HCT116 (cell line): ENCODE data around the gene ALKBH8. TPM values are rescaled to one million over a fixed set of nuclear protein-coding genes. Genes with fewer than 3 reads are reported as not detected.

Experiments
- ATAC-seq: fragments of 200-7000 bp; cut with Tn5 transposase; 2 replicates; pipeline ENCODE4 v1.9.1; 2020; ENCODE audit warnings: mild to moderate bottlenecking, moderate library complexity
- BruUV-seq: library from RNA; stranded (reverse); fragments of 400-500 nt; replicated peaks from 2 replicates; lab custom pipeline; 2021; lab: Mats Ljungman, UMichigan
- CTCF ChIA-PET: fragments of 300-600 bp; sonication (Branson Sonifier 250); formaldehyde crosslinking; loops from one replicate; lab custom pipeline; 2021; ENCODE audit warnings: antibody characterized with exemption; lab: Charles Lee
- POLR2A ChIA-PET: fragments of 300-600, 350-600 bp; sonication (Branson Sonifier 250); formaldehyde crosslinking; loops from one replicate; lab custom pipeline; 2021; ENCODE audit warnings: antibody characterized with exemption; lab: Charles Lee
- RAD21 ChIA-PET, 2 experiments: fragments of 300-600 bp; sonication (Branson Sonifier 250); formaldehyde crosslinking; loops; one replicate each; lab custom pipeline; 2023; ENCODE audit warnings: low total read pairs in 2 of 2; ENCODE audit not compliant: uncharacterized antibody in 2 of 2, unreplicated experiment in 2 of 2, low non-redundant PET in 1 of 2; lab: Charles Lee
- DNase-seq: peaks from one replicate; pipeline ENCODE4 v3.0.0-alpha.2; 2010; ENCODE audit warnings: low read depth, low spot score
- H2AFZ ChIP-seq: fragments of 200-600 bp; shearing (Covaris generic), sonication (generic); 2 replicates; pipeline ENCODE4 v1.6.1; 2017; ENCODE audit warnings: low read depth, mixed run types, mixed read lengths, antibody characterized with exemption, low read length; ENCODE audit not compliant: poor library complexity, severe bottlenecking
- H3K27ac ChIP-seq: 2 replicates; pipeline ENCODE4 v1.5.1; 2012; ENCODE audit warnings: low read depth, low read length
- H3K27me3 ChIP-seq: fragments of 200-600 bp; sonication (generic); 2 replicates; pipeline ENCODE4 v1.6.1; 2016; ENCODE audit warnings: mixed run types, low read length, mixed read lengths; ENCODE audit not compliant: insufficient read depth
- H3K36me3 ChIP-seq, 2 experiments: fragments of 200-500 bp in 1 of 2; fragments of 200-600 bp in 1 of 2; sonication (Bioruptor generic) in 1 of 2; sonication (generic) in 1 of 2; 2 replicates each; pipeline versions ENCODE4 v1.5.1 to v1.6.1; 2014 to 2016; ENCODE audit warnings: low read length in 2 of 2, inconsistent platforms in 1 of 2, mixed read lengths in 1 of 2, mixed run types in 1 of 2; ENCODE audit not compliant: insufficient read depth in 2 of 2, control insufficient read depth in 1 of 2
- H3K4me1 ChIP-seq, 2 experiments: fragments of 200-600 bp in 1 of 2; sonication (generic) in 1 of 2; 2 replicates each; pipeline versions ENCODE4 v1.5.1 to v1.6.1; 2012 to 2017; ENCODE audit warnings: low read length in 2 of 2, inconsistent platforms in 1 of 2, mild to moderate bottlenecking in 1 of 2, mixed read lengths in 1 of 2, mixed run types in 1 of 2, moderate library complexity in 1 of 2; ENCODE audit not compliant: insufficient read depth in 2 of 2, control insufficient read depth in 1 of 2
- H3K4me2 ChIP-seq: fragments of 200-600 bp; sonication (generic); 2 replicates; pipeline ENCODE4 v1.6.1; 2017; ENCODE audit warnings: mixed run types, low read length, mixed read lengths
- H3K4me3 ChIP-seq, 2 experiments: fragments of 200-600 bp in 1 of 2; sonication (generic) in 1 of 2; replicated peaks in 1 of 2; 2 replicates each; pipeline ENCODE4 v1.5.1; 2011 to 2016; ENCODE audit warnings: low read length in 2 of 2, control low read depth in 1 of 2, low read depth in 1 of 2, mild to moderate bottlenecking in 1 of 2, mixed read lengths in 1 of 2, mixed run types in 1 of 2
- H3K79me2 ChIP-seq: fragments of 200-600 bp; sonication (generic); 2 replicates; pipeline ENCODE4 v1.6.1; 2017; ENCODE audit warnings: mild to moderate bottlenecking, mixed run types, low read length, moderate library complexity, mixed read lengths; ENCODE audit not compliant: insufficient read depth
- H3K9ac ChIP-seq: fragments of 200-600 bp; sonication (generic); 2 replicates; pipeline ENCODE4 v1.6.1; 2016; ENCODE audit warnings: low read length, mixed read lengths
- H3K9me2 ChIP-seq: fragments of 200-600 bp; sonication (generic), shearing (Covaris generic); 2 replicates; pipeline ENCODE4 v1.6.1; 2017; ENCODE audit warnings: mixed run types, mild to moderate bottlenecking, moderate library complexity; ENCODE audit not compliant: insufficient read depth
- H3K9me3 ChIP-seq, 2 experiments: fragments of 200-500 bp in 1 of 2; fragments of 200-600 bp in 1 of 2; sonication (Bioruptor generic) in 1 of 2; sonication (generic) in 1 of 2; 2 replicates each; pipeline ENCODE4 v1.6.1; 2014 to 2017; ENCODE audit warnings: low read length in 2 of 2, mixed read lengths in 2 of 2, inconsistent platforms in 1 of 2, low read depth in 1 of 2, mild to moderate bottlenecking in 1 of 2, mixed run types in 1 of 2, moderate library complexity in 1 of 2; ENCODE audit not compliant: control insufficient read depth in 1 of 2, insufficient read depth in 1 of 2
- H4K20me1 ChIP-seq: fragments of 200-600 bp; sonication (generic), shearing (Covaris generic); 2 replicates; pipeline ENCODE4 v1.6.1; 2017; ENCODE audit warnings: mixed run types, mild to moderate bottlenecking, moderate library complexity; ENCODE audit not compliant: insufficient read depth
- ATF3 ChIP-seq: IDR thresholded peaks from 2 replicates; pipeline ENCODE4 v1.6.1; 2012
- CEBPB ChIP-seq: IDR thresholded peaks from 2 replicates; pipeline ENCODE4 v1.6.1; 2012; ENCODE audit warnings: low read depth
- CTCF ChIP-seq, 3 experiments: fragments of 200-600 bp in 1 of 3; sonication (generic) in 1 of 3; IDR thresholded peaks in 2 of 3; conservative IDR thresholded peaks in 1 of 3; 2 replicates each; pipeline ENCODE4 v1.5.1; 2012 to 2017; ENCODE audit warnings: low read depth in 2 of 3, low read length in 2 of 3, antibody characterized with exemption in 1 of 3, borderline replicate concordance in 1 of 3, control low read depth in 1 of 3, mild to moderate bottlenecking in 1 of 3, mixed read lengths in 1 of 3, mixed run types in 1 of 3, moderate library complexity in 1 of 3; ENCODE audit not compliant: insufficient read depth in 1 of 3
- ELF1 ChIP-seq: IDR thresholded peaks from 2 replicates; pipeline ENCODE4 v1.6.1; 2012; ENCODE audit warnings: low read depth, borderline replicate concordance
- FOSL1 ChIP-seq: IDR thresholded peaks from 2 replicates; pipeline ENCODE4 v1.6.1; 2012; ENCODE audit warnings: low read depth
- JUND ChIP-seq: IDR thresholded peaks from 2 replicates; pipeline ENCODE4 v1.6.1; 2012
- MAX ChIP-seq: IDR thresholded peaks from 2 replicates; pipeline ENCODE4 v1.6.1; 2012
- POLR2AphosphoS5 ChIP-seq: IDR thresholded peaks from 2 replicates; pipeline ENCODE4 v1.6.1; 2011; ENCODE audit warnings: mild to moderate bottlenecking, low read depth, low read length, moderate library complexity
- SP1 ChIP-seq: IDR thresholded peaks from 2 replicates; pipeline ENCODE4 v1.6.1; 2012; ENCODE audit warnings: low read depth
- YY1 ChIP-seq: IDR thresholded peaks from 2 replicates; pipeline ENCODE4 v1.6.1; 2011; ENCODE audit warnings: low read length, low read depth, moderate library complexity, mild to moderate bottlenecking; ENCODE audit not compliant: insufficient replicate concordance; ENCODE audit errors: extremely low read depth
- ZFX ChIP-seq: fragments of 450-650 bp; IDR thresholded peaks from 2 replicates; pipeline ENCODE4 v1.6.1; 2017
- ZNF274 ChIP-seq: fragments of 200-500 bp; sonication (Bioruptor generic); IDR thresholded peaks from 2 replicates; pipeline ENCODE4 v1.6.1; 2014; ENCODE audit warnings: mild to moderate bottlenecking, low read depth, low read length, inconsistent platforms
- intact Hi-C: fragments of 100-400 bp; cut with micrococcal nuclease; formaldehyde crosslinking; loops from 2 replicates; pipeline ENCODE4 v1.10.0; 2022
- total RNA-seq: library from RNA; stranded (reverse); gene quantifications from one replicate; pipeline ENCODE4 v1.2.1, GENCODE V29; 2021; ENCODE audit not compliant: unreplicated experiment

The ALKBH8 gene
- total RNA-seq, 1 experiment from 2014 or later = 11.6 TPM

GRCh38 chr11:107567739-107568335, 2.3 kb upstream of the ALKBH8 start:
- ChIA-PET CTCF (interaction anchor here (0.8 to 0.9 kb wide), 2 partner anchors 9 kb away, joined by 3 read pairs; no protein-coding TSS in a partner anchor), POLR2A (no interaction called here), RAD21 (interaction anchor here in 1 of 2 experiments (1.2 kb wide), 1 partner anchor 122 kb away, joined by 4 read pairs; no protein-coding TSS in a partner anchor)
- Histone ChIP-seq H3K4me1 (peaks cover 18 to 28% of the 10 kb centered on the region in 2 experiments), H3K4me3 (no peak overlapping the region), H3K36me3 (no peaks in the 10 kb centered on the region), H4K20me1 (no peaks in the 10 kb centered on the region), H3K4me2 (no peak overlapping the region), H3K27me3 (no peaks in the 10 kb centered on the region), H3K9me3 (no peaks in the 10 kb centered on the region), H2AFZ (peak overlapping the region; percentile 37), H3K9me2 (no peaks in the 10 kb centered on the region), H3K79me2 (peaks cover 18% of the 10 kb centered on the region), H3K9ac (no peak overlapping the region), H3K27ac (no peak overlapping the region)
- no peak for TF ChIP-seq SP1
- TF ChIP-seq YY1 = no peak
- no peak for TF ChIP-seq JUND
- no peak for TF ChIP-seq CTCF (IDR thresholded peaks at IDR 0.05 in 2 of 3, conservative IDR thresholded peaks at IDR 0.05 in 1 of 3; ENCODE audit: borderline replicate concordance in 1 of 3, insufficient read depth in 1 of 3, low read depth in 2 of 3, low read length in 2 of 3)
- no peak for TF ChIP-seq ELF1
- TF ChIP-seq FOSL1 = no peak
- no peak for TF ChIP-seq ZFX
- TF ChIP-seq ZNF274 = no peak
- TF ChIP-seq POLR2AphosphoS5 = no peak
- TF ChIP-seq MAX = no peak
- TF ChIP-seq CEBPB = no peak
- TF ChIP-seq ATF3 = no peak
- intact Hi-C loops = loop anchor here (10.0 kb wide), 1 partner anchor 1087 kb away; no protein-coding TSS in a partner anchor
- ATAC-seq (no peak), DNase-seq (no peak)
- BruUV-seq = no TSS peak
